GM19043 (cell line): Measurements from ENCODE around the gene OR4C13.
"Not testable (repeated sequence)": the region's sequence is repeated elsewhere in the genome, so short reads cannot be mapped to it uniquely, and the experiment has no call there.

Source experiments
- ATAC-seq: cut with Tn5 transposase; IDR thresholded peaks from one replicate; pipeline ENCODE4 v1.9.1; 2021; ENCODE audit warnings: low read depth; ENCODE audit not compliant: unreplicated experiment

Gene OR4C13

DNA sequence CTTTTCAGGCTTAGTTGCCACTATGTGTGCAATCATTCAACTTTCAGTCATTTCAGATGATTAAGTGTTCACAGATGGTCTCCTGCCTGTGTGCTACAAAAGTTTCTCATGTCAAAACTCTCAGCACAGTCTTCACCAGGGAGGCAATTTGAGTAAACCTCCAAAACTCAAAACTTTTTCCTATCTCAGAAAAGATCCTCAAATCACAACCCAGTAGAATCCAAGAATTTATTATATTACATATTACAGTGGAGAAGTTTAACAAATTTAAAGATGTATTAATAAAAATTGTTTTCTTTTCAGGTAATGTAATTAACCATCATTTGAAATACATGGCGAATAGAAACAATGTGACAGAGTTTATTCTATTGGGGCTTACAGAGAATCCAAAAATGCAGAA is at the start of gene OR4C13:
OR4C13 (plus strand) TSS at position 301 of the 400 bp plus-strand sequence; CDS start at position 333, 32 bp downstream.
- no peak for ATAC-seq

GRCh38 chr11:49911516-49911915 is 40.7 kb upstream of the OR4C13 start:
- ATAC-seq = not testable (repeated sequence)

DNA sequence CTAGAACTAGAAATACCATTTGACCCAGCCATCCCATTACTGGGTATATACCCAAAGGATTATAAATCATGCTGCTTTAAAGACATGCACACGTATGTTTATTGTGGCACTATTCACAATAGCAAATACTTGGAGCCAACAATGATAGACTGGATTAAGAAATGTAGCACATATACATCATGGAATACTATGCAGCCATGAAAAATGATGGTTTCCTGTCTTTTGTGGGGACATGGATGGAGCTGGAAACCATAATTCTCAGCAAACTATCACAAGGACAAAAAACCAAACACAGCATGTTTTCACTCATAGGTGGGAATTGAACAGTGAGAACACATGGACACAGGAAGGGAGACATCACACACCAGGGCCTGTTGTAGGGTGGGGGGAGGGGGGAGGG is 3.5 kb upstream of the OR4C13 start:
- ATAC-seq = not testable (repeated sequence)

- not testable (repeated sequence) for ATAC-seq
Measured at GRCh38 chr11:49973439-49973838, 21.2 kb downstream of the OR4C13 start.

DNA sequence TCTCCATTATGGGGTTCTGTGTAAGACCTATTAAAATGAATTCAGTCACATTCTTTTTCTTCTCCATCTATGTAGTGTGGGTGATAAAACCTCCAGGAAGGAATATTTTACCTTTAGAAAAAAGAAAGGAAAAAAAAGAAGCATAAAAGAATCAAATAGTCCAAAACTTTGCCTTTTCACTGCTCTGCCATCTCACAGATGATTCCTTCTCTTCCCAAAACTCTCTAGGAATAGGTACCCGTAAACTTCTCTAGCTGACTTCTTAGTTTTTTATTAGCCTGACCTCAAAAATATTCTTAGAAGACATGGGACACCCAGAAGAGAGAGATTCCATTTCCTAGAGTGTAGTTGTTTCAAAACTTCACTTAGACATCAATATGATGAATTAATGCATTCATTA is 30.2 kb downstream of the OR4C13 start, which contains the start of gene OR4C12:
OR4C12 (minus strand) TSS at position 101 of the 400 bp plus-strand sequence; CDS start at position 67, 34 bp downstream.
- not testable (repeated sequence) for ATAC-seq

- ATAC-seq = no peak
Measured at GRCh38 chr11:49995565-49995964, 43.4 kb downstream of the OR4C13 start.
